ENCODE data around the gene LYRM2.
"Not testable (repeated sequence)": the region's sequence is repeated elsewhere in the genome, so short reads cannot be mapped to it uniquely, and the experiment has no call there.

The LYRM2 gene

DNA sequence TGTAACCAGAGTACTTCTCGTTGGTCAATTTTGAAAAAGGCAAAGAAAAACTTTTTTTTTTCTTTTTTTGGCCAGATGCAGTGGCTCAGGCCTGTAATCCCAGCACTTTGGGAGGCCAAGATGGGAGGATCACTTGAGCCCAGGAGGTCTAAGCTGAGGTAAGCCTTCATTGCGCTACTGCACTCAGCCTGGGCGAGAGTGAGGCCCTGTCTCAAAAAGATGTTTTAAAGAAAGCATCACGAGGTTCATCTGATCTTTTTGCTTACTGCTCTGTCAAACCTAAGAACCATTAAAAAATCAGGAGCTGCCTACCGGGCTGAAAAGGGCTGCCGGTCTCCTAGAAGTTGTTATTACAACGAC, 607 bp downstream of the LYRM2 start:
- no peak for DNase-seq (ENCODE audit: low read depth in 2 of 2)
- TF ChIP-seq, protein P1, sequence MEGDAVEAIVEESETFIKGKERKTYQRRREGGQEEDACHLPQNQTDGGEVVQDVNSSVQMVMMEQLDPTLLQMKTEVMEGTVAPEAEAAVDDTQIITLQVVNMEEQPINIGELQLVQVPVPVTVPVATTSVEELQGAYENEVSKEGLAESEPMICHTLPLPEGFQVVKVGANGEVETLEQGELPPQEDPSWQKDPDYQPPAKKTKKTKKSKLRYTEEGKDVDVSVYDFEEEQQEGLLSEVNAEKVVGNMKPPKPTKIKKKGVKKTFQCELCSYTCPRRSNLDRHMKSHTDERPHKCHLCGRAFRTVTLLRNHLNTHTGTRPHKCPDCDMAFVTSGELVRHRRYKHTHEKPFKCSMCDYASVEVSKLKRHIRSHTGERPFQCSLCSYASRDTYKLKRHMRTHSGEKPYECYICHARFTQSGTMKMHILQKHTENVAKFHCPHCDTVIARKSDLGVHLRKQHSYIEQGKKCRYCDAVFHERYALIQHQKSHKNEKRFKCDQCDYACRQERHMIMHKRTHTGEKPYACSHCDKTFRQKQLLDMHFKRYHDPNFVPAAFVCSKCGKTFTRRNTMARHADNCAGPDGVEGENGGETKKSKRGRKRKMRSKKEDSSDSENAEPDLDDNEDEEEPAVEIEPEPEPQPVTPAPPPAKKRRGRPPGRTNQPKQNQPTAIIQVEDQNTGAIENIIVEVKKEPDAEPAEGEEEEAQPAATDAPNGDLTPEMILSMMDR (IDR thresholded peaks at IDR 0.05; ENCODE audit: low read depth, low read length): no peak
- H3K4me3 ChIP-seq (replicated peaks in 1 of 2; ENCODE audit: low read depth in 2 of 2, low read length in 2 of 2): peak overlapping the region; percentile 67 to 79

DNA sequence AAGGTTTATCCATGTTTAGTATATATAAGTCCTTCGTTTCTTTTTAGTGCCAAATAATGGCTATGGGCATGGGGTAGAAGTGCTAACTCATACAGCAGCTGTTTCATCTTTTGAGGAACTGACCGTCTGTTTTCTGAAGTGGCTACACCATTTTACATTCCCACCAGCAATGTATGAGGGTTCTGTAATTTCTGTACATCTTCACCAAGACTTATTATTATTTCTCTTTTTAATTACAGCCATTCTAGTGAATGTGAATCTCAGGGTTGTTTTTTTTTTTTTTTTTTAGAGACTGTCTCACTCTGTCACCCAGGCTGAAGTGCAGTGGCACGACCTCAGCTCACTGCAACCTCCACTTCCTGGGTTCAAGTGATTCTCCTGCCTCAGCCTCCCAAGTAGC, 2.1 kb downstream of the LYRM2 start:
- H3K4me3 ChIP-seq (replicated peaks in 1 of 2; ENCODE audit: low read depth in 2 of 2, low read length in 2 of 2): not testable (repeated sequence)

DNA sequence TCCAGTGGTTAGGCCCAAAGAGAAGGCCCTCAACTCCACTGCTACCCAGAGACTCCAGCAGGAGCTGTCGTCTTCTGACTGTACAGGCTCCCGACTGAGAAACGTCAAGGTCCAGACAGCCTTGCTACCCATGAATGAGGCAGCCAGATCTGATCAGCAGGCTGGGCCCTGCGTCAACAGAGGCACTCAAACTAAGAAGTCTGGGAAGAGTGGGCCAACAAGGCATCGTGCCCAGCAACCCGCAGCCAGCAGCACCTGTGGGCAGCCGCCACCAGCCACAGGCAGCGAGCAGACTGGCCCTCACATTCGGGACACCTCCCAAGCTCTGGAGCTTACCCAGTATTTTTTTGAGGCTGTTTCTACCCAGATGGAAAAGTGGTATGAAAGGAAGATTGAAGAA, 8.1 kb downstream of the LYRM2 start:
- DNase-seq (ENCODE audit: low read depth in 2 of 2): no peak
- H3K4me3 ChIP-seq (replicated peaks in 1 of 2; ENCODE audit: low read depth in 2 of 2, low read length in 2 of 2): no peak overlapping the region
- TF ChIP-seq, protein P1 (IDR thresholded peaks at IDR 0.05; ENCODE audit: low read depth, low read length): no peak

More for the DNA sequence above, 2.1 kb downstream of the LYRM2 start:
- not testable (repeated sequence) for DNase-seq (ENCODE audit: low read depth in 2 of 2)

DNA sequence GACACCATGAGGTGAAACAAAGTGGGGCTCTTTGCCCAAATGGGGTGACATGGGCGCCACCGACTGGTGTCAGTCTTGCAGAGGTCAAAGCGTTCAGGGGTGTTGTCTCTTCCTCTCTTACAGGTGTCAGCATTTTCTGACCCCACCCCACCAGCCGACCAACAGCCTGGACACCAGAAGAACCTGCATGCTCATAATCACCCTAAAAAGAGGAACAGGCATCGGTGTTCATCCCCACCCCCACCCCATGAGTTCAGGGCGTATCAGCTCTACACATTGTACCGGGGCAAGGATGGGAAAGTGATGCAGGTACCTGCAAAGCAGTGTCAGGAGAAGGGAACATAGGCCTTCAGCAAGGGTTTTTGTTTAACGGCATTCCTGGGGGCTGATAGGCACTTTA, 14.8 kb downstream of the LYRM2 start:
- no peak for DNase-seq (ENCODE audit: low read depth in 2 of 2)
- TF ChIP-seq, protein P1 (IDR thresholded peaks at IDR 0.05; ENCODE audit: low read depth, low read length): no peak
- no peak overlapping the region for H3K4me3 ChIP-seq (replicated peaks in 1 of 2; ENCODE audit: low read depth in 2 of 2, low read length in 2 of 2)

DNA sequence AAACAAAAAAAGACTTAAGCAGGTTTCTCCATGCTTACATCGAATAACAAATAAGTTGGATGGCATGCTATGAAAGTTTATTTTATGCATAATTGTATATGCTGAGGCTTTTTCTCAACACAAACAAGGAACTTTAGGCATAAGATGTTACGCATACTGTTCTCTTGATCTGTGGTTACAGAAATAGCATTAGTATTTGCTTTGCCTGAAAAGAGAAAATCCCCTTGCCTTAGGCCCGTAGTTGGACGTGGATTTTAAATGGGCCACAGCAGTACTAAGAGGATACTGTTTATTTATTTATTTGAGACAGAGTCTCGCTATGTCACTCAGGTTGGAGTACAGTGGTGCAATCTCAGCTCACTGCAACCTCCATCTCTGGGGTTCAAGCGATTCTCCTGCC, 19.0 kb downstream of the LYRM2 start:
- TF ChIP-seq, protein P1 (IDR thresholded peaks at IDR 0.05; ENCODE audit: low read depth, low read length): no peak
- no peak for DNase-seq (ENCODE audit: low read depth in 2 of 2)
- H3K4me3 ChIP-seq (replicated peaks in 1 of 2; ENCODE audit: low read depth in 2 of 2, low read length in 2 of 2): no peak overlapping the region

DNA sequence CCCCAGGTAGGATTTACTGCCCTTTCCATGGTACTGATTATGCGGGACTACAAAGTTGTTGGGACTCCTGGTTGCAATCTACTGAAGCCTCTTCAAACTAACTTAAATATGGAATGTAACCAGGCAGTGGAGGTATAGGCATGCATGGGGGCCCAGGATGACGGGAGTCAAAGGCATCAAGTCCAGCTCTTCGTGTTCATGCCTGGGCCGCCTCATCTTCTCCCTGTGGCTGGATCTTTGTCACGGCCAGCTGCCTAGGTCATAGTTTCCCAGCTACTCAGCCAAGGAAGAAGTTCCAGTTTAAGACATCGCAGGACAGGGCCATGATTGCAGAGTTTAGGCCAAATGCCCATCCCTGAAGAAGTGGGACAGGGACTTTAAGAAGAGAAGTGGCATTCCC, 20.5 kb downstream of the LYRM2 start:
- H3K4me3 ChIP-seq (replicated peaks in 1 of 2; ENCODE audit: low read depth in 2 of 2, low read length in 2 of 2): no peak overlapping the region
- DNase-seq (ENCODE audit: low read depth in 2 of 2): no peak
- TF ChIP-seq, protein P1 (IDR thresholded peaks at IDR 0.05; ENCODE audit: low read depth, low read length): no peak

DNA sequence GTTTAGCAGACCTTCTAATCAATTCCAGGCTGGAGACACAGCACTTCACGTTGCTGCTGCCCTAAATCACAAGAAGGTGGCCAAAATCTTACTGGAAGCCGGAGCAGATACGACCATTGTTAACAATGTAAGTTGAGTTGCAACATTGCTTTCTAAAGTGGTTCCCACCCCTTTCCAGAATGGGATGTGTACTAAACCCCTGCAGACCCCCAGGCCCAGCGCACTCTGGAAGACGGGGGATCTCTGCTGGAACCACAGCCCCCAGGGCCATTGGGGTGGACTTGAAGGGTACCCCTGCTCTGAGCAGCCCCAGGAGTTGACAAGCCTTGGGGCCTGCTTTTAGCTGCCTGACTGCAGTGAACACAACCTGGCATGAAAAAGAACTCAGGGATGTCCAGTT, 22.0 kb downstream of the LYRM2 start:
- H3K4me3 ChIP-seq (replicated peaks in 1 of 2; ENCODE audit: low read depth in 2 of 2, low read length in 2 of 2): no peak overlapping the region
- no peak for DNase-seq (ENCODE audit: low read depth in 2 of 2)
- TF ChIP-seq, protein P1 (IDR thresholded peaks at IDR 0.05; ENCODE audit: low read depth, low read length): no peak

All from cardiac fibroblast (primary cell).